HG02759 (cell line): ENCODE data around the gene VIPR2.

Experiments
- ATAC-seq: cut with Tn5 transposase; IDR thresholded peaks from one replicate; pipeline ENCODE4 v1.9.1; 2021; ENCODE audit warnings: mild to moderate bottlenecking, moderate library complexity; ENCODE audit not compliant: unreplicated experiment

VIPR2 gene

DNA sequence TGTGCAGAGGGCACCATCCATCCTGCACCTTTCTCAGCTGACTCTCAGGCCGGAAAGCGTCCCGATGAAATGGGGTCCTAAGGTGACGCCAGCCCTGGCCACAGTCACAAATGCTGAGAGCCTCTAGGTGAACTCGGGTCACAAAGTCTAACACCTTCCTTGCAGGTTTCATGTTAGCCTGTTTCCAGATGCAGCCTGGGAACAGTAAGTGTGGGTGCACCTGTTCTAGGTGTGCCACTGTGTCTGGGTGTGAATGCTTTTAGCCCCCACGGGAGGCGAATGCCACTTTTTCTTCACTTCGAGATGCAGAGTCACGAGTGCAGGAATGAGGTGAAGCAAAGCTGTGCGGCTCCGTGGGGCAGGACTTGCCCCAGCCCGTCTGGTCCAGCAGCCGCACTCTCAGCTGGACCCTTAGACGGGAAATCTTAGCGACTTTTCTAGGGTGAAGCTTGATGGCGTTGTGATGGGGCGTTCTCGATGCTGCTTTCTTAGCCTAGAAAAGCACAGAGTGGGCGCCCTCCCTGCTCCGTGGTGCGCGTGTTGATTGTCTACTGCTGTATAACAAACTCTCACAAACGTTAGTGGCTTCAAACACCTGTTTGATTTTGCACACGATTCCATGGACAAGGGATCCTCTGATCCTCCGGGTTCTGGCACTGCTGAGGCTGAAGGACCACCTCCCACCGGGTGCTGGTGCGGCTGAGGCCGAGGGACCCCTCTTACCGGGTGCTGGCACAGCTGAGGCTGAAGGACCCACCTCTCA lies 13.6 kb upstream of the VIPR2 start:
- ATAC-seq: no peak

DNA sequence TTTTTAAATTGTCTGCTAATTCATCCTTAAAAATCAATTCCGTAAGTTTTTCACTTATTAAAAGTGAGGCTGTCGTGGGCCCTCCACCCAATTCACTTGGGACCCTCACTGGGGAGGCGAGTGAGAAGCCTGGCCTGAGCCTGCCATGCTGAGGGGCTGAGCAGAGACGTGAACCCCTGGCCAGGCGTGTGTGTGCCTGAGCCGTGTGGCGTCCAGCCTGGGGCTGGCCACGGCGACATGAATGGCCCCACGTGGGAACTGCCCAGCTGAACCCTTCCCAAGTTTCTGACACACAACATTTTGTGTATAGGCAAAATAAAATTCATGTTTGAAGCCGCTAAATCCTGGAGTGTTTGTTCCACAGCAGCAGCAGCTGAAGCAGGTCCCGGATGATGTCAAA lies 13.0 kb upstream of the VIPR2 start:
- ATAC-seq: no peak

DNA sequence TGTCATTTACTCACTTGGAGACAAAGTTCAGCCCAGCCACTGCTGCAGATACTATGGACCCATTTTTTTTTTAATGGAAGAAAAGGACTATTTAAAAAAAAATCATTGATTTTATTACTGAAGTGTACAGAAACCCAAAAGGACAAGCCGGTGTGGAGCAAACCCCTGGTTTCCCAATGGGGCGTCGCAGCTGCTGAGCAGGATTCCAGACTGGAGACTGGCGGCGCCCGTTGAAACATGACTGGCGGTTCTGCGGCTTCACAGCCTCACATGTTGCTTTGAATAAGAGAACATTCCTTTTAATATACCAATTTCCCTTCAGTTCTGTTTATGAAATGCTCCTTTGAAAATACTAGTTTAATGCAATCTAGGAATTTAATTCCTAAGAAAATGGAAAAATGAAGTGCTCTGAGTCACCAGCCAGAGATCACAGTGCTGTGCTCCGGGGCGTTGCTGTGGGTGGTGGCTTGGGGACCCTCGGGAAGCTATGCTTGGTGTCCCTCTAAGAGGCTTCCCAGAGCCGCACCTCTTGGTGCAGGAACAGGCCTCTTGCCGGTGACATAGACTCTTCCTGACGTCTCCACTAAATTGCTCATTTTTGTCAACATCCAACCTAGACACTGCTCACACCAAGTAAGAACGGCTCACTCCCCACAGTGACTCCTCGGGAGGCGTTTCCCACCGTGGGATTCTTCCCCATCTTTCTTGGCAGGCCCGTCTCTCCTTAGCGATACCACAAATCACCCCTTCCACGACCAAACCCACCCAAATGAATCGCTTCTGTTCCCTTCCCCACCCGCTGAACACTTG lies 12.0 kb upstream of the VIPR2 start:
- ATAC-seq: no peak

DNA sequence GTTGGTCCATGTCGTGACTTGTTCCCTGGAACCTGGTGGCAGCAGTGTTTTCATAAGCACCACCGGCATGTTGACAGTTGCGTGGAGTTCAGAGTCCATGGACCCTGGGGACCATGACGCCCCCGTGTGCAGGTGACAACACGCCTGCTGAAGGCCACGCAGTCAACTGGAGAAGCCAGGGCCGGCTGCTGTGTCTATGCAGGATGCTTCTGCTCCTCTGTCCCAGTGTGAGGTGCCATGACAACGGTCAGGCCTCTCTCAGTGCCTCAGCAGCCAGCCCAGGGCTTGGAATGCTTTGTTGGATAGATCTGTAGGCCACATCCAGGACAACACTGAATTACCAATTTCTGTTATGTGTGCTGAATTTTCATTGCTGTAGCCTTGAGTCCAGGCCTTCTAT lies 10.7 kb upstream of the VIPR2 start:
- no peak for ATAC-seq

DNA sequence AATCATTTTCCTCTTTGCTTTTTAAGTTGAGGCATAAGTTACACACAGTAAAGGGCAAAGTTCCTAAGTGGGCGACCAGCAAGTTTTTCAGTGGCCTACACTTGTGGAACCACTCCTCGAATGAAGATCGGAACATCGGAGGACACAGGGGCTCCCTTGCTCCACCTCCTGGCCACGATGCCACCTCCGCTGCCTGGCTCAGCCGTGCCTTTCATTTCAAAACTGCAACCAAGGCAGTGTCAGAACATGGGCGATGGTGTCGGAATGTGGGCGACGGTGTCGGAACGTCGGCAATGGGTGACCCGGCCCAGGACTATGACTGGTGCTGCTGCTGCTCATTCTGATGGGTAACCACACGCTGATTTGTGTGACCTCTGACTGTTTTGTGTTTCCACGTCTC lies 9.6 kb upstream of the VIPR2 start:
- ATAC-seq: no peak

DNA sequence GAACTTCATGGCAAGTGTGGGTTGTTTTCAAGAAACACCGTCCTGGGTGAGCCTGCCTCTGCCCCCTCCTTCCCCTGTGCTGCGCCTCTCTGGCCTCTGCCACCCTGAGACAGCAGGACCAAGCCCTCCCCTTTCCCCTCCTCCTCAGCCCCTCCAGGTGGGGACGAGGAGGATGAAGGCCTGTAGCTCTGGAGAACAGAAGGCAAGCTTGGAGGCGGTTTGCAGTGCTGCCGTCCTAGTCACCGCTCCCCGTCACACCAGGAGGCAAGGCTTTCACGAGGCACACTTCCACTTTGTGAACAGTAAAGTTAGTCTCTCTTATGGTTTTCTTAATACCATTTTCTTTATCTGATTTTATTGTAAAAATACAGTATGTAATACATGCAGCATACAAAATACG lies 8.8 kb upstream of the VIPR2 start:
- ATAC-seq: no peak

DNA sequence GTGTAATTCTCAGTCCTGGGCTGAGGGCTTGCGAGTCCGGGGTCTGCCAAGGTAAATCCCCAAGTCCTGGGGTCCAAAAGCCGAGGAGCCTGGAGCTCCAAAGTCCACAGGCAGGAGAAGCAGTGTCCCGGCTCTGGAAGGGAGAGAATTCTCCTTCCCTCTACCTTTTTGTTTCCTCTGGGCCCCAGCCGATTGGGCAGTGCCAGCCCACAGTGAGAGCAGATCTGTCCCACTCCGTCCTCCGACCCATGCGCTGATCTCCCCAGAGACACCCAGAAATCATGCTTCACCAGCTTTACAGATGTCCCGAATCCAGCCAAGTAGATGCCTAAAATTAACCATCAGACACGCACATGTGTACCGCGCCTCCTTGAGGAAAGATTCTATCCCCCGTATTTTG lies 8.1 kb upstream of the VIPR2 start:
- ATAC-seq: no peak

DNA sequence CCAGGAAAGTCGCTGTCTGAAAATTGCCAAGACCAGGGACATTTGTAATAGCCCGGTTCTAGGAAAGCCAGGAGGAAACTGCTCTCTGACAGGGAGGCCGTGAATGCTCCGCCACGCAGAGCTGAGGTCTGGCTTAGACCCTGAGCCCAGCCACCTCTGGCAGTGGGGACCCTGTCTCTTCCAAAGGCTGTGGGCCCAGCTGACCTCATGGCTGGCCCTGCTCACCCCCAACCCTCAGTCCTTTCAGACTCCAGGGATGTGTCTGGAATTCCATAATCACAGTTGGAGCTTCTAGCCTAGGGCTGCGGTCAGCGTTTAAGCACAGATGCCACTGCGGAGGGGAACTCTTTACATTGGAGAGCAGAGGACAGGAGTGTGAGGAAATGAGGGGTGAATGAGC lies 6.6 kb upstream of the VIPR2 start:
- no peak for ATAC-seq

DNA sequence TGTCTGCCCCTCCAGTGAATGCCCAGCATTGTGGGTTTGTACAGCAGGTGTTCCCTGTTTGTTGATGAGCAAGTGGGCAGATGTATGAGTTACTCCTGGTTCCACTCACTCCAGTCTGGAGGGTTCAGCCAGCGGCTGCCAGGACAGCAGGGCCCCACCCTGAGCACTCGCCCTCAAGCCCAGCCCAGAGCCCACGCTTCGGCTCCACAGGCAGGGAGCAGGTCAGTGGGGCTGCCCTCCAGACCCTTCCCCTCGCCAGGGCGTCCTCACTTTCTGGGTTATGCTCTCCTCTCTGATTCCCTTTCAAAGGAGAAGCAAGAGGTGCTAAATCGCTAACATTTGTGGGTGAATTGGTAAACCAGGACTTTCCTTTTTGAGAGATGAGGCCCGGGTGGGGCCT lies 4.8 kb upstream of the VIPR2 start:
- ATAC-seq: no peak

DNA sequence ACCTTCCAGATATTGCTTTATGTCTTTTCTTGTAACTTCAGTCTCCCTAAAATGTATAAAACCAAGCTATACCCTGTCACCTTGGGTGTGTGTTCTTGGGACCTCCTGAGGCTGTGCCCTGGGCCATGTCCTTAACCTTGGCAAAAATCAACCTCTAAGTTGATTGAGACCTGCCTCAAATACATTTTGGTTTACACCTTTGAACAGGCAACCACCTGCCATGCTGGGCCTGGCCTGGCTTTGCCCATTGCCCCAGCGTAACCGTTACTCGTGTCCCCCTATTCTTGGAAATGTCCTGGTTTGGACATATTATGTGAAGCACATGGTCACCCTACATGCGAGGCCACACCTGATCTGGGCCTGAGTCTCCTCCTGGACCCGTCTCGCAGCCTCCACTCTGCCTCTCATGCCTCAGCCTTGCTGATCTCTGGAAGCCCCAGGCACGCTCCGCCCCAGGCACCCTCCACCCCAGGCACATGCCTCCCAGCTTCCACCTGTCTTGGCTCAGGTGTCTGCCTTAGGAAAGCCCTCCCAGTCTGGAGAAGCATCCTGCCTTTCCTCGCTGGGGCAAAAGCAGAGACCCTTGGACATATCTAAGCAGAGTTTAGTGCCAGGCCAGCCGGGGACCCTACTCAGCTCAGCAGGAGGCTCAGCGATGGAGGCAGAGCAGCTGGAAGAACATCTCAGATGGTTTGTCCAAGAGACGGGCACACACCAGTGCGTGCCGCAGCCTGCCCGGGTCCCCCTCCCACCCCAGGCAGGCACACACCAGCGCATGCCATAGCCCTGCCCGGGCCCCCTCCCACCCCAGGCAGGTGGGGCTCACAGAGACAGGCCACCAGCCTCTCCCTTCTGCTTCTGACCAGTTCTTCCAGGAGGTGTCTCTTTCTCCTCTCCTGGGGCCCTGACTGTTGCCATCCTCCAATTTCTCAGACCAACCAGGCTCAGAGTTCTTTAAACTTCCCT lies 4.0 kb upstream of the VIPR2 start:
- ATAC-seq: no peak

DNA sequence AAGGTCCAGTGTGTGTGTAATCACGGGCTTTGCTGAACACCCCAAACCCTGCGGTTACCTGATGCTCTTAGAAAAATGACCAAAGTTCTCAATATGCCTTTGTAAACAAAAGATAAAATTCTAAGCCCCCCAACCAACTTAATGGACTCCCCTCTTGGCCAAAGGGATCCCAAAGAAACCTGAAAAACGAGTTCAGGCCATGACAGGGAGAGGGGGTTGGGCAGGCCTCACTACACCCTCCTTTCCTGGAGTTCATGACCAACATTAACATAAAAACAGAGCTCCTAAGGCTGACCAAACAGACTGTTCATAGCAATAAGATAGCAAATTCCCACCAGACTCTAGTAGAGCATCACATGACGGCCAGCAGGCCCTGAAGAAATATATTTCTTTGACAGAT lies 3.0 kb upstream of the VIPR2 start:
- ATAC-seq: no peak

DNA sequence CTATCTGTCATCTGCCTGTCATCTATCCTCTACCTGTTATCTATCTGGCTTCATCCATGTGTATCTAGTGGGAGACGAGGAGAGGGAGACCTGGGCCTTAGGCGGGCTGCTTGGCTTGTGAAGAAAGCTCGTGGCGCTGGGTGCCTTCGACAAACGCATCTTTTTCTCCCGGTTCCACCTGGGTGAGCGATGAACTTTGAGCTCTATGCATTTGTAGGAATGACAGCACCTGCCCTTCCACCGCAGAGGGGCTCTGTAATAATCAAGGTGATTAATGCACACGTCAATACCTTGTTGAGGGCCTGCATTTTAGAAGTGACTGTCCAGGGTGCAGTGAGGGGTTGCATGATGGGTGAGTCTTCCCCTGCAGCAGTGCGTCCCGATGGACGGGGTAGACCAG lies 2.6 kb upstream of the VIPR2 start:
- no peak for ATAC-seq

DNA sequence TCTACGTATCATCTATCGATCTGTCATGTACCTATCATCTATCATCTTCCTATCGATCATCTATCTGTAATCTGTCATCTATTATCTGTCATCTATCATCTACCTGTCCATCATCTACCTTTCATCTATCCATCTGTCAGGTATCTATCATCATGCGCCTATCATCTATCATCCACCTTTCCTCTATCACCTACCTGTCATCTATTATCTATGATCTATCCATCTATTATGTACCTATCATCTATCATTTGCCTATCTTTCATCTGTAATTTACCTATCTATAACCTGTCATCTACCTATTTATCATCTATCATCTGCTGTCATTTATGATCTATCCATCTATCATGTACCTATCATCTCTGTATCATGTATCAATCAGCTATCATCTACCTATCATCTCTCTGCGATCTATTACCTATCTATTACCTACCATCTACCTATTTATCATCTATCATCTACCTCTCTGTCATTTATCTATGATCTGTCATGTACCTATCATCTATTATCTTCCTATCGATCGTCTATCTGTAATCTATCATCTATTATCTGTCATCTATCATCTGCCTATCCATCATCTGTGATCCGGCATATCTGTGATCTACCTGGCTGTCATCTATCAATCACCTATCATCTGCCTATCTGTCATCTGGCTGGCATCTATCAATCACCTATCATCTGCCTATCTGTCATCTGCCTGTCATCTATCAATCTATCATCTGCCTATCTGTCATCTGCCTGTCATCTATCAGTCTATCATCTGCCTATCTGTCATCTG lies 1.6 kb upstream of the VIPR2 start:
- ATAC-seq: no peak

DNA sequence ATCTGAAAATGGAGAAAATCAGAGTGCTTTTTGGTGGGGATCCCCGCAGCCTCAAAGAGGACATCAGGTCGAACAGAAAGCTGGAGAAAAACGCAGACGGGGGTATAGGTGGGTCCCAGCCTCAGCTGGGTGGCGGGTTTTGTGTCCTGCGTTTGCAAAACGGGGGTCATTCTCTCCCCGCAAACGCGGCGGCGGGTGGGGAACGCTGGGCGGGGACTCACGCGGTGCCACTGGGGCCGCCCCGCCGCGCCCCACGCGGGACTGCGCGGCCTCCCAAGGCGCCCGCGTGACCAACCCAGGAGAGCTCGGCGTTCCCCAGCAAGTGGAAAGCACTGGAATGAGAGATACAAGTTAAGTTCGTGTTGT lies 806 bp upstream of the VIPR2 start:
- ATAC-seq: no peak

DNA sequence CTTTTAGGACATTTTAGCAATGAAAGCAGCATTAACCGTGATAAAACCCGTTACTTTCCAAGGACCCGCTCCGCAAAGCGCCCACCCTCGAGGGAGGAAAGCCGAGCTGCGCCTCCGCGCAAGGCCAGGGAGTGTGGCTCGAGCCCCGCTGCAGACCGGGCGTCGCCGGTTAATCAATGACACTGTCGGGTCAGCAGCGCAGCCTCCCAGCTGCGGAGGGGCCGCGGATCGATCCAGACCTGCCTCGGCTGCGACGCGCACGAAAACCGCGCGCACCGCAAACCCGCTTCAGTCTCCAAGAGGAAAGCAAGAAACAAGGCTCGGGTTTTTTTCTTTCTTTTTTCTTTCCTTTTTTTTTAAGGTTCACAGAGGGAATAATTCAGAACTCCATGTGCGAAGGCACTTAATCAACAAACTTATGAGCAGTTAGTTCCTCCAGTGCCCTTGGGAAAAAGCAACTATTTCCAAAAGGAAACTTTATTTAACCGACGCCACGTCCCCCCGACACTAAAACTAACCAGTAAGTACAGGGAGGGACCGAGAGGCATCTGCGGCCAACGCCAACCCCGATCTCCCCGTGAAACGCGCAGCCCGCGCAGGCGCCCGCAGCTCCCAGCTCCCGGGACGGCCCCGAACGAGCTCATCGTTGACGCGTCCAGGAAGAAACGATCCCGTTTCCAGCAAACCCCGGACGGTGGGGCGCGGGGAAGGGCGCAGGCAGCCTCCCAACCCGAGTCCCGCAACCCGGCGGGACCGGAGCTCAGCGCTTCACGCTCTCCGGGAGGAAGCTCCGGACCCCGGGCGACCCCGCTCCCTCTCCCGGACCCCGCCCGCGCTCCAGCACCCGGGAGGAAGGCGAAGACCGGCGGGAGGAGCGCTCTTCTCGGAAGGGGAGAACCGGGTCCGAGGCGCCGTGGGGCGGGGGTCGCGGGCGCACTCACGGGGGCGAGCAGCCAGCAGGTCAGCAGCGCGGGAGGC lies 598 bp downstream of the VIPR2 start:
- ATAC-seq: no peak

DNA sequence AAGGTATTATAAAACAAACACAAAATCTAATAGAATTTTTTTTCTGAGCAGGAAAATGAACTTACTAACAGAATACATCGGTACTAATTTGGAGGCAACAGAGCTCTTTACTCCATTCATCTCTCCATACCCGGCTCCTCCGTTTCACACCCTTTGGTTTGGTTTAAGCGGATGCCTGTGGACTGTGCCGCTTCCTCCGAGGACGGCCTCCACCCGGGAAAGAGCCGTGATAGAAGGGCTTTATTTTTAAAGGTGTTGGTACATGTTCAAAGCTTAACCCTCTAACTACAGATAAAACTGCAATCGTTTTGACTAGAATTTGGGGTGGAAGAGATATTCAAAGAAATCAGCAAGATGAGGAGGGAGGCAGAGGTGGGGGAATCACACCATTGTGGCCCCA lies 1.9 kb downstream of the VIPR2 start:
- no peak for ATAC-seq

DNA sequence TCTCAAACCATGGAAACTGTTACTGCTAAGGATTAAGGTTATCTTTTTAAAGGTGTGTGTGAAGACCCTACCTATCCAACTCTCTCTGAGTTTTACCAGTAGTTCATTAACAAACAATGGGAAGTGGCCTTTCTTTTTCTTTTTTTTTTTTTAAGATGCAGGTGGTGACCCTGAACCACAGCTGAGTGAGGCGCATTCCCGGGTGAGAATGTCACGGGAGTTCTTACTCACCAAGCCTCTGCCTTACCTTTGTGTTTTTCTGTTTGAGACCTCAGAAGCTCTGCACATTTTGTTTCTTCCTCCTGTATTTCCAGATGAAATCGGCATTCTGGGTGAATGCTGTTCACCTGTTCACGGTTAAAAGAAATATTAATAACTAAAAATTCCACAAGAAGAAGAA lies 2.5 kb downstream of the VIPR2 start:
- ATAC-seq: no peak

DNA sequence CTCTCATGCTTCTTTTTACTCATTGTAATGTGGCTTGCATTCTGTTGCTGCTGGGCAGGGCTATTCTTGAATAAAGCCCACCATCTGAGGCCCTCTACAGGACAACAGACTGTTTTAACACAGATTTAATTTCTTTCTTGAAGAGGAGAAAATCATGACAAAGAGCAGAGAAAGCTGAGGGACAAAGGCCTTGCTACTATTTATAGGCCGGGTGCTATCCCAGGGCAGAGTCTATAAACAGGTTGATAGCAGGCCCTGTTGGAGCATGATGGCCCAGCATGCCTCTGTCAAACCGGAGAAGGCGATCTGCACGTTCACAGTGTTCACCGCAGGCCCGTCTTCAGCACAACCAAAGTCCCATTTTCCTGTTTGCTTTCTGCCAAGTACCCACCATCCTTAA lies 3.0 kb downstream of the VIPR2 start:
- no peak for ATAC-seq

DNA sequence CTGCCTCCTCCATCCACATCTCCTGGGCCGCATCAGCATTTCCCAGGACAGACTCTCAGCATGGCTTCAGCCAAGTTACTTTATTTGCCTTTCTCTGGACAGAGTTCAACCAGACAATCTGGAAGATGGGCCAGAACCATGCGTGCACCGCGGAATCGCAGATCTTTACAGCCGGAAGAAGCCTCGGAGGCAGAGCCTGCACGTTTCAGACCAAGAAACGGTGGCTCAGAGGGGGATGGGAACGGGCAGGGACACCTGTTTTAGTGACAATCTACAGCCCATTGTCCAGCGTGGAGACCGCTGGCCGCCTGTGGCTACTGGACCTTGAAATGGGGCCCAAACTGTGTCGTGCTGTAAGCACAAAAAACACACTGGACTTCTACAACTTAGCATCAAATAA lies 3.5 kb downstream of the VIPR2 start:
- no peak for ATAC-seq
